Naive thymus-derived CD4-positive, alpha-beta T cell (primary cell): ENCODE data around the gene SRGAP1. TPM values are rescaled to one million over a fixed set of nuclear protein-coding genes. Genes with fewer than 3 reads are reported as not detected.
"Not testable (repeated sequence)": the region's sequence is repeated elsewhere in the genome, so short reads cannot be mapped to it uniquely, and the experiment has no call there.

Experiments
- ATAC-seq: fragments of 150-1000 bp; cut with Tn5 transposase; 2 replicates; pipeline ENCODE4 v1.10.0; 2021; ENCODE audit warnings: mild to moderate bottlenecking, moderate library complexity
- CTCF ChIA-PET: fragments of 350-600 bp; sonication (Branson Sonifier 250); formaldehyde crosslinking; loops from one replicate; lab custom pipeline; 2021; ENCODE audit warnings: antibody characterized with exemption; lab: Charles Lee
- POLR2A ChIA-PET: fragments of 350-600 bp; sonication (Branson Sonifier 250); formaldehyde crosslinking; loops from one replicate; lab custom pipeline; 2021; ENCODE audit warnings: antibody characterized with exemption, inconsistent platforms; lab: Charles Lee
- DNase-seq, 9 donors: peaks; one replicate each; pipeline versions ENCODE4 v3.0.0 to v3.0.0-alpha.2; 2020 to 2022; ENCODE audit warnings: mixed read lengths in 1 of 9
- H3K27ac ChIP-seq: one replicate; pipeline ENCODE4 v1.7.0; 2013; ENCODE audit warnings: mild to moderate bottlenecking, low read depth, low read length, moderate library complexity
- H3K27me3 ChIP-seq, 2 donors: one replicate each; pipeline ENCODE4 v1.7.0; 2013; ENCODE audit warnings: low read length in 2 of 2, mild to moderate bottlenecking in 2 of 2, moderate library complexity in 2 of 2; ENCODE audit not compliant: control insufficient read depth in 2 of 2, insufficient read depth in 2 of 2
- H3K36me3 ChIP-seq, 3 experiments: 1 replicate in 2 of 3; 2 replicates in 1 of 3; pipeline ENCODE4 v1.7.0; 2013; ENCODE audit warnings: low read length in 3 of 3, mild to moderate bottlenecking in 3 of 3, moderate library complexity in 1 of 3; ENCODE audit not compliant: insufficient read depth in 3 of 3, control insufficient read depth in 2 of 3
- H3K4me1 ChIP-seq, 2 donors: one replicate each; pipeline ENCODE4 v1.7.0; 2013; ENCODE audit warnings: low read length in 2 of 2, mild to moderate bottlenecking in 2 of 2, moderate library complexity in 1 of 2; ENCODE audit not compliant: control insufficient read depth in 2 of 2, insufficient read depth in 2 of 2
- H3K4me3 ChIP-seq: 2 replicates; pipeline ENCODE4 v1.7.0; 2013; ENCODE audit warnings: mild to moderate bottlenecking, low read length
- H3K9me3 ChIP-seq, 3 experiments: 1 replicate in 2 of 3; 2 replicates in 1 of 3; pipeline ENCODE4 v1.7.0; 2013; ENCODE audit warnings: low read length in 3 of 3; ENCODE audit not compliant: control insufficient read depth in 2 of 3
- H3K27ac Mint-ChIP-seq, 9 donors: one replicate each; pipeline ENCODE4 v1.8.0; 2020 to 2022; ENCODE audit warnings: mixed read lengths in 9 of 9, mild to moderate bottlenecking in 8 of 9, moderate library complexity in 5 of 9, inconsistent platforms in 2 of 9
- H3K27me3 Mint-ChIP-seq, 5 donors: one replicate each; pipeline ENCODE4 v1.8.0; 2021 to 2022; ENCODE audit warnings: mixed read lengths in 5 of 5, mild to moderate bottlenecking in 1 of 5
- H3K36me3 Mint-ChIP-seq, 5 donors: one replicate each; pipeline ENCODE4 v1.8.0; 2020 to 2022; ENCODE audit warnings: mixed read lengths in 5 of 5, mild to moderate bottlenecking in 3 of 5, inconsistent platforms in 1 of 5
- H3K4me1 Mint-ChIP-seq, 7 donors: one replicate each; pipeline ENCODE4 v1.8.0; 2020 to 2022; ENCODE audit warnings: mixed read lengths in 7 of 7, mild to moderate bottlenecking in 3 of 7, inconsistent platforms in 1 of 7
- H3K4me3 Mint-ChIP-seq, 10 donors: one replicate each; pipeline ENCODE4 v1.8.0; 2020 to 2022; ENCODE audit warnings: mild to moderate bottlenecking in 10 of 10, mixed read lengths in 10 of 10, moderate library complexity in 6 of 10, inconsistent platforms in 2 of 10
- H3K9me3 Mint-ChIP-seq, 11 donors: one replicate each; pipeline ENCODE4 v1.8.0; 2020 to 2022; ENCODE audit warnings: mixed read lengths in 11 of 11, mild to moderate bottlenecking in 4 of 11, inconsistent platforms in 1 of 11, moderate library complexity in 1 of 11
- intact Hi-C, 2 donors: fragments of 100-400 bp; cut with micrococcal nuclease; formaldehyde crosslinking; loops; one replicate each; pipeline ENCODE4 v1.15.1; 2023
- polyA plus RNA-seq, 2 donors: library from polyadenylated mRNA; unstranded; fragments of 300-500 nt; fragmentation: Illumina TruSeq; gene quantifications; one replicate each; pipeline ENCODE4 v1.2.3, GENCODE V29; 2021
- total RNA-seq, 6 experiments: library from RNA in 5 of 6; stranded (reverse) in 5 of 6; gene quantifications; 1 replicate in 5 of 6; 2 replicates in 1 of 6; pipeline ENCODE4 v1.2.3 and lab custom pipeline; 2021 to 2026

Gene SRGAP1
- total and polyA plus RNA-seq, 7 experiments from 2014 or later = 0.01 to 0.47 (median 0.08) TPM

DNA sequence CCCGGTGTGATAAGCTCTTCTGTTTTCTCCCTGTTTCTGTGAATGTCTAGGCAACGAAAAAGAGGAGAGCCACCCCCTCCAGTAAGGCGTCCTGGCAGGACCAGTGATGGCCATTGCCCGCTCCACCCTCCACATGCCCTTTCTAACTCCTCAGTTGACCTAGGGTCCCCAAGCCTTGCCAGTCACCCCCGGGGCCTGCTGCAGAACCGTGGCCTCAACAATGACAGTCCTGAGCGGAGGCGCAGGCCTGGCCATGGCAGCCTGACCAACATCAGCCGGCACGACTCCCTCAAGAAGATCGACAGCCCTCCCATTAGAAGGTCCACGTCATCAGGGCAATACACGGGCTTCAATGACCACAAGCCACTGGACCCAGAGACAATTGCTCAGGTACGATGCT lies 283.3 kb downstream of the SRGAP1 start:
- H3K4me1 Mint-ChIP-seq = no peaks in the 10 kb centered on the region
- peaks cover 0 to 8% (median 0%) of the 10 kb centered on the region in 5 donors for H3K27me3 Mint-ChIP-seq
- ChIA-PET CTCF (no interaction called here), POLR2A (no interaction called here)
- DNase-seq (no peak), ATAC-seq (no peak)
- no peak overlapping the region for H3K4me3 Mint-ChIP-seq
- Histone ChIP-seq H3K4me3 (no peak overlapping the region), H3K9me3 (no peaks in the 10 kb centered on the region), H3K36me3 (no peaks in the 10 kb centered on the region), H3K27ac (no peak overlapping the region), H3K4me1 (no peaks in the 10 kb centered on the region), H3K27me3 (no peaks in the 10 kb centered on the region)
- peaks cover 0 to 7% (median 0%) of the 10 kb centered on the region in 5 donors for H3K36me3 Mint-ChIP-seq
- peaks cover 0 to 10% (median 4%) of the 10 kb centered on the region in 11 donors for H3K9me3 Mint-ChIP-seq
- intact Hi-C loops = no loop called here
- peak overlapping the region in 1 of 9 donors; percentile 9 for H3K27ac Mint-ChIP-seq

DNA sequence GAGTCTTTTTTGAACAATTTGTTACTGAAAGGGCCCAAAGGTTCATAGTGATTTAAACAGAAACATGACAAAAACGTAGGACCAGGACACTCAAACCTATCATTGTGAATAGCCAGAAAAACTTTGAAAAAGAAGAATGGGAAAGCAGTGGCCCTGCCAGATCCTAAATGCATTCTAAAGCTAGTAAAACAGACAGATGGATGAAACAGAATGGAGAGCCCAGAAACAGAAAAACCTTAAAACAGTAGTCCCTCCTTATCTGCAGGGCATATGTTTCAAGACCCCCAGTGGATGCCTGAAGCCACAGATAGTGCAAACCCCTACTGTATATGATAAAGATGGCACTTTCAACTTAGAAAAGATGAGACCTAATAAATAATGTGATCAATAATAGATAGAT lies 283.9 kb downstream of the SRGAP1 start:
- no peak overlapping the region for H3K27ac Mint-ChIP-seq
- ATAC-seq (no peak), DNase-seq (no peak)
- Histone ChIP-seq H3K4me3 (no peak overlapping the region), H3K27me3 (no peaks in the 10 kb centered on the region), H3K27ac (no peak overlapping the region), H3K9me3 (peaks cover 0 to 2% (median 0%) of the 10 kb centered on the region in 3 experiments), H3K4me1 (no peaks in the 10 kb centered on the region), H3K36me3 (no peaks in the 10 kb centered on the region)
- no peaks in the 10 kb centered on the region for H3K4me1 Mint-ChIP-seq
- peaks cover 0 to 7% (median 0%) of the 10 kb centered on the region in 5 donors for H3K36me3 Mint-ChIP-seq
- ChIA-PET POLR2A (no interaction called here), CTCF (no interaction called here)
- intact Hi-C loops = no loop called here
- H3K27me3 Mint-ChIP-seq = peaks cover 0 to 8% (median 0%) of the 10 kb centered on the region in 5 donors
- H3K9me3 Mint-ChIP-seq = peaks cover 0 to 10% (median 4%) of the 10 kb centered on the region in 11 donors
- H3K4me3 Mint-ChIP-seq = no peak overlapping the region

DNA sequence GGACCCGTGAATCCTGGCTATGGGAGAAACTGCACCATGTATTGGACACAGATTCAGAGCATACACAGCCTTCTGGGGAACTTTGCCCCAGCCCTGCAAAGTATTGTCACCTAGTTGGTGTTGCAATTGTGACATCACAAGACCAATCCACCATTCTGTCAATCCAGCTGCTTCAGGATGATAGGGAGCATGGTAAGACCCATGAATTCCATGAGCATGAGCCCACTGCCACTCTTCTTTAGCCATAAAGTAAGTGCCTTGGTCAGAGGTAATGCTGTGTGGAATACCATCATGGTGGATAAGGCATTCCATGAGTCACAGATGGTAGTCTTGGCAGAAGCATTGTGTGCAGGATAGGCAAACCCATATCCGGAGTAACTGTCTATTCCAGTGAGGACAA lies 286.0 kb downstream of the SRGAP1 start:
- H3K27ac ChIP-seq, H3K4me1 ChIP-seq, DNase-seq, H3K9me3 ChIP-seq, H3K4me3 ChIP-seq, H3K27ac Mint-ChIP-seq, H3K36me3 ChIP-seq, H3K36me3 Mint-ChIP-seq, H3K27me3 Mint-ChIP-seq, H3K4me3 Mint-ChIP-seq, H3K27me3 ChIP-seq, H3K4me1 Mint-ChIP-seq, POLR2A ChIA-PET, ATAC-seq, CTCF ChIA-PET, intact Hi-C loops: not testable (repeated sequence)
- peaks cover 6 to 23% (median 14%) of the 10 kb centered on the region in 11 donors for H3K9me3 Mint-ChIP-seq

DNA sequence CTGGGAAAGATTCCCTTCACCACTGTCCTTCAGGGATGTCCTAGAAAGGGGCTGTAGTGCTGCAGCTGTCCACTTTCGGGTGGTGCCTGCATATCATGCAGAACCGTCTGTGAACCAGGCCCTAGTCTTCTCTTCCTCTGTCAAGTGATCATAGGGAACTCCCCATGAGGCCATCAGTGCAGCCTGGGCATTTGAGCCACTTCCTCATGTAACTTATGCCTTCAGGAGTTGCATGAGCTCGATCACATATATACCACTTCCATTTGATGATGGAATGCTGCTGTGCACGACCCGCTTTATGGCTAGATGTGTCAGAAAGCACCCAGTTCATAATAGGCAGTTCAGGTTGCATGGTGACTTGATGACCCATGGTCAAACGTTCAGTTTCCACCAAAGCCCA lies 287.0 kb downstream of the SRGAP1 start:
- H3K36me3 Mint-ChIP-seq, H3K36me3 ChIP-seq, ATAC-seq, CTCF ChIA-PET, H3K27ac ChIP-seq, H3K27me3 ChIP-seq, POLR2A ChIA-PET, intact Hi-C loops, H3K27me3 Mint-ChIP-seq, H3K4me1 ChIP-seq, DNase-seq, H3K4me1 Mint-ChIP-seq, H3K9me3 ChIP-seq, H3K4me3 ChIP-seq, H3K27ac Mint-ChIP-seq, H3K4me3 Mint-ChIP-seq: not testable (repeated sequence)
- H3K9me3 Mint-ChIP-seq = peaks cover 6 to 29% (median 14%) of the 10 kb centered on the region in 11 donors

DNA sequence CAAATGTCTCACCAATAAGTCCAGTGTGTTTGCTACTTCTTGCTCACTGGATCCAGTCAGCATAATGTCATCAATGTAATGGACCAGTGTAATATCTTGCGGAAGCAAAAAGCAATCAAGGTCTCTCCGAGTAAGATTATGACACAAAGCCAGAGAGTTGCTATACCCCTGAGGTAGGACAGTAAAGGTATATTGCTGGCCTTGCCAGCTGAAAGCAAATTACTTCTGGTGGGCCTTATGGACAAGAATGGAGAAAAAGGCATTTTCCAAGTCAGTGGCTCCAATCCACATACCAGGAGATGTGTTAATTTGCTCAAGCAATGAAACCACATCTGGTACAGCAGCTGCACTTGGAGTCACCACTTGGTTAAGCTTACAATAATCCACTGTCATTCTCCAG lies 288.2 kb downstream of the SRGAP1 start:
- intact Hi-C loops, H3K27me3 ChIP-seq, H3K27ac ChIP-seq, H3K27me3 Mint-ChIP-seq, H3K4me3 ChIP-seq, POLR2A ChIA-PET, H3K4me1 Mint-ChIP-seq, H3K27ac Mint-ChIP-seq, H3K36me3 ChIP-seq, H3K9me3 ChIP-seq, ATAC-seq, H3K4me1 ChIP-seq, H3K36me3 Mint-ChIP-seq, H3K4me3 Mint-ChIP-seq, DNase-seq, CTCF ChIA-PET: not testable (repeated sequence)
- H3K9me3 Mint-ChIP-seq = peaks cover 9 to 37% (median 14%) of the 10 kb centered on the region in 11 donors

DNA sequence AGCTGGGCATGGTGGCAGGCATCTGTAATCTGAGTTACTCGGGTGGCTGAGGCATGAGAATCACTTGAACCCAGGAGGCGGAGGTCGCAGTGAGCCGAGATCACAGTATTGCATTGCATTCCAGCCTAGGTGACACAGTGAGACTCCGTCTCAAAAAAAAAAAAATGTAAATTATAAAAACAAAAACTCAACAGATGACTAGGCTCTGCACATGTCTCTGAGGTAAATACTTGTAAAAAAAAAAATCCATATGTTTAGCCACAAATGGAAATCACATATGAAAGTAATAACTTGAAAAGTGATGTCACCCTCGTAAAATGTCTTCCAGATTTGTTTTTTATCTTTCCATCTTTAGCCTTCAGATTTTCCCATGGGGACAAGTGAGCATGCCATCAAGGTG lies 292.6 kb downstream of the SRGAP1 start:
- no peak overlapping the region for H3K4me3 Mint-ChIP-seq
- H3K27me3 Mint-ChIP-seq = peaks cover 0 to 4% (median 0%) of the 10 kb centered on the region in 5 donors
- no peak for ATAC-seq
- ChIA-PET POLR2A (no interaction called here), CTCF (no interaction called here)
- Histone ChIP-seq H3K36me3 (no peaks in the 10 kb centered on the region), H3K4me1 (no peaks in the 10 kb centered on the region), H3K27me3 (no peaks in the 10 kb centered on the region), H3K27ac (no peak overlapping the region), H3K4me3 (no peak overlapping the region), H3K9me3 (peaks cover 0 to 7% (median 0%) of the 10 kb centered on the region in 3 experiments)
- H3K4me1 Mint-ChIP-seq = no peaks in the 10 kb centered on the region
- peaks cover 0 to 4% (median 0%) of the 10 kb centered on the region in 5 donors for H3K36me3 Mint-ChIP-seq
- H3K9me3 Mint-ChIP-seq = peaks cover 4 to 37% (median 11%) of the 10 kb centered on the region in 11 donors
- no peak for DNase-seq
- intact Hi-C loops = no loop called here
- H3K27ac Mint-ChIP-seq = no peak overlapping the region

DNA sequence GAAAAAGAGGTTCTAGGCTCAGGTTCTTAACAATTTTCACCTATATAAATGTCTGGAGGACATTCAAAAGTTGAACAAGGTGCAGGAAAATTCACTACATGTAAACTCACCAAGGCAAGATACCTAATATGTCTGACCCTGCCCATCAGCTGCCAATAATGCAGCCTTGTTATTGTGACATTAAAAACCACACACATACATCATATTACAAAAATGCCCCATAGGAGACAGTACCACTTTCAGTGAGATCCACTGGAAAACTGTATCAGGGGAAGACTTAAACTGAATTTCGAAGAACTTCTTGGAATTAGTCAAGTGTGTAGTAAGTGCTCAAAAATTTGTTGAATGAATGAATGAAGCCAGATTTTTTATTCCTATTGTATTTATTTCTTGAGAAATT lies 294.5 kb downstream of the SRGAP1 start:
- DNase-seq (no peak), ATAC-seq (no peak)
- ChIA-PET POLR2A (no interaction called here), CTCF (no interaction called here)
- H3K4me3 ChIP-seq = no peak overlapping the region
- H3K27me3 ChIP-seq = no peaks in the 10 kb centered on the region
- no peak overlapping the region for H3K27ac ChIP-seq
- Mint-ChIP-seq H3K27me3 (peaks cover 0 to 4% (median 0%) of the 10 kb centered on the region in 5 donors), H3K36me3 (peaks cover 0 to 7% (median 3%) of the 10 kb centered on the region in 5 donors), H3K4me1 (no peaks in the 10 kb centered on the region), H3K4me3 (no peak overlapping the region), H3K9me3 (peaks cover under 1 to 32% (median 5%) of the 10 kb centered on the region in 11 donors), H3K27ac (no peak overlapping the region)
- intact Hi-C loops = no loop called here
- no peaks in the 10 kb centered on the region for H3K4me1 ChIP-seq
- no peaks in the 10 kb centered on the region for H3K36me3 ChIP-seq
- H3K9me3 ChIP-seq = no peaks in the 10 kb centered on the region
